ENCODE measurements around the gene GDF15.
"Not testable (repeated sequence)": the region's sequence is repeated elsewhere in the genome, so short reads cannot be mapped to it uniquely, and the experiment has no call there.

Gene GDF15

DNA sequence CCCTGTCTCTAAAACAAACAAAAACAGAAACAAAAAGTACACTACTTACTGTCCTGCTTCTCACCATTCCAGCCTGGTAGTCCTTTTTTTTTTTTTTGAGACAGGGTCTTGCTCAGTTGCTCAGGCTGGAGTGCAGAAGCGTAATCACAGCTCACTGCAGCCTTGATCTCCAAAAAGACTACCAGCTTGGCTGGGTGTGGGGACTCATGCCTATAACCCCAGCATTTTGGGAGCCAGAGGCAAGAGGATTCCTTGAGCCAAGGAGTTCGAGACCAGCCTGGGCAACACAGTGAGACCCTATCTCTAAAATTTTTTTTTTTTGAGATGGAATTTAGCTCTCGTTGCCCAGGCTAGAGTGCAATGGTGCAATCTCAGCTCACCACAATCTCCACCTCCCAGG is 5.1 kb upstream of the GDF15 start:
- no peaks in the 10 kb centered on the region for H3K36me3 Mint-ChIP-seq
- no peak for ATAC-seq
- H3K4me1 Mint-ChIP-seq = peaks cover 12% of the 10 kb centered on the region
- no peak overlapping the region for H3K27ac Mint-ChIP-seq
- peaks cover 56% of the 10 kb centered on the region for H3K27me3 Mint-ChIP-seq
- H3K9me3 Mint-ChIP-seq = no peaks in the 10 kb centered on the region
- H3K4me3 Mint-ChIP-seq = no peak overlapping the region

DNA sequence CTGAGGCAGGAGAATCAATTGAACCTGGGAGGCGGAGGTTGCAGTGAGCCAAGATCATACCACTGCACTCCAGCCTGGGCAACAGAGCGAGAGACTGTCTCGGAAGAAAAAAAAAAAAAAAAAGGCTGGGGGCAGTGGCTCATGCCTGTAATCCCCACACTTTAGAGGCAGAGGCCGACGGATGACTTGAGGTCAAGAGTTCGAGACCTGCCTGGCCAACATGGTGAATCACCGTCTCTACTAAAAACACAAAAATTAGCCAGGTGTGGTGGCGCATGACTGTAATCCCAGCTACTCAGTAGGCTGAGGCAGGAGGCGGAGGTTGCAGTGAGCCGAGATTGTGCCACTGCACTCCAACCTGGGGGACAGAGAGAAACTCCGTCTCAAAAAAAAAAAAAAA is 2.3 kb upstream of the GDF15 start:
- not testable (repeated sequence) for H3K27ac Mint-ChIP-seq, H3K9me3 Mint-ChIP-seq, ATAC-seq, H3K36me3 Mint-ChIP-seq, H3K4me3 Mint-ChIP-seq
- peaks cover 14% of the 10 kb centered on the region for H3K4me1 Mint-ChIP-seq
- peaks cover 66% of the 10 kb centered on the region for H3K27me3 Mint-ChIP-seq

DNA sequence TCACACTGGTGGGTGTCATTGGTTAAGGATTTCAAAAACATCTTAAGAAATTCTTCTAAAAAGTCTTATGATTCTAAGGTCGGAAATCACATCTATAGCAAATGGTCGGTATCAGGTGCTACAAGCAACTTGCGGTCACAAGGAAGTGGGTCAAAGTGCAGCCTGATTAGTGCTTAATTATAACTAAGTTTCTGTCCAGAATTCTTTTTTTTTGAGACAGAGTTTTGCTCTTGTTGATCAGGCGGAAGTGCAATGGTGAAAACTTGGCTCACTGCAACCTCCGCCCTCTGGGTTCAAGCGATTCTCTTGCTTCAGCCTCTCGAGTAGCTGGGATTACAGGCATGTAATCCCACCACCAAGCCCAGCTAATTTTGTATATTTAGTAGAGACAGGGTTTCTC is 1.2 kb upstream of the GDF15 start:
- ATAC-seq = no peak
- Mint-ChIP-seq H3K27me3 (peaks cover 62% of the 10 kb centered on the region), H3K27ac (no peak overlapping the region), H3K36me3 (peaks cover 2% of the 10 kb centered on the region), H3K4me3 (no peak overlapping the region), H3K9me3 (no peaks in the 10 kb centered on the region), H3K4me1 (peaks cover 15% of the 10 kb centered on the region)

DNA sequence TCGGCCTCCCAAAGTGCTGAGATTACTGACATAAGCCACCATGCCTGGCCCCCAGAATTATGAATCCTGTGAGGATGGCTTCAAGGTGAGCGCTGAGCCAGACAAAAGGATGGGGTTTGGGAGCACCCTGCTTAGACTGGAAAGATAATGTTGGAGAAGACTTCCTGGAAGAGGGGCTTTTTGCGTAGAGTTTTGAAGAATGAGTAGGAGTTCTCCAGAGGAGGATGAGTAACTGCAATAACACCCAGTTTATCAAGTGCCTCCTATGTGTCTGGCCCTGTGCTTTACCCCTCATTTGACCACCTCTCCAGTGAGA is 641 bp upstream of the GDF15 start:
- H3K27me3 Mint-ChIP-seq = peaks cover 57% of the 10 kb centered on the region
- H3K4me1 Mint-ChIP-seq = peaks cover 15% of the 10 kb centered on the region
- ATAC-seq = no peak
- peaks cover 8% of the 10 kb centered on the region for H3K36me3 Mint-ChIP-seq
- no peak overlapping the region for H3K27ac Mint-ChIP-seq
- no peaks in the 10 kb centered on the region for H3K9me3 Mint-ChIP-seq
- H3K4me3 Mint-ChIP-seq = no peak overlapping the region

DNA sequence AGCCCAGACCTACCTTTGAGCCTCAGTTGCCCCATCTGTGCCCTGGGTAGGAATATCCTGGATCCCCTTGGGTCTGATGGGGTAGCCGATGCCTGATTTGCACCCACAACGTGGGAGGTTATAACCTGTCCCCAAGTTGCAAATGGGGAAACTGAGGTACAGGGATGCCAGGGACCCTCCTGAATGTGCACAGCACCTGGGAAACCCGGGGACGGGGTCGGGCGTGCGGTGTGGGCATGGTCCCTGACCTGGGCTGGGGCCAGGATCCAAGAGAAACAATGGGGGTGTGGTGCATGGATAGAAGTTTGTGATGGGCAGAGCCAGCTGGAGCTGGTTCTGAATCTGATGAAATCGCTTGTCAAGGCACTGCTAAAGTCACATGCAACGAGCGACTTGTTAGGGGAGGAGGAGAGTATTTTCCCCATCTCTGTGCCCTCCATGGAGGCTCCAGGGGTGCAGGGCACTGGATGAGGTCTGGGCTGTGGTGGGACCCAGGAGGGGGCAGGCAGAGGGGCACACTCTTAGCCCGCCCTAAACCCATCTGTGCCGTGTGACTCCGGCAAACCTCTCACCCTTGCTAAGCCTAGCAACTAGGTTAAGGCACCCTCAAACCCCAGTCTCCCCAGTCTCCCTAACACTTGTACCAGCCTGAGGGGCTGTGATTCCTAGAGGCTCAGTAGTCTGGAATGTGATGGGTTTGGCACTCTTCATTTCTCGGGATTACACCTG is 749 bp downstream of the GDF15 start:
- no peak for ATAC-seq
- H3K9me3 Mint-ChIP-seq = peaks cover 2% of the 10 kb centered on the region
- peaks cover 50% of the 10 kb centered on the region for H3K27me3 Mint-ChIP-seq
- H3K27ac Mint-ChIP-seq = no peak overlapping the region
- H3K4me1 Mint-ChIP-seq = peaks cover 15% of the 10 kb centered on the region
- H3K4me3 Mint-ChIP-seq = no peak overlapping the region
- H3K36me3 Mint-ChIP-seq = peaks cover 14% of the 10 kb centered on the region

DNA sequence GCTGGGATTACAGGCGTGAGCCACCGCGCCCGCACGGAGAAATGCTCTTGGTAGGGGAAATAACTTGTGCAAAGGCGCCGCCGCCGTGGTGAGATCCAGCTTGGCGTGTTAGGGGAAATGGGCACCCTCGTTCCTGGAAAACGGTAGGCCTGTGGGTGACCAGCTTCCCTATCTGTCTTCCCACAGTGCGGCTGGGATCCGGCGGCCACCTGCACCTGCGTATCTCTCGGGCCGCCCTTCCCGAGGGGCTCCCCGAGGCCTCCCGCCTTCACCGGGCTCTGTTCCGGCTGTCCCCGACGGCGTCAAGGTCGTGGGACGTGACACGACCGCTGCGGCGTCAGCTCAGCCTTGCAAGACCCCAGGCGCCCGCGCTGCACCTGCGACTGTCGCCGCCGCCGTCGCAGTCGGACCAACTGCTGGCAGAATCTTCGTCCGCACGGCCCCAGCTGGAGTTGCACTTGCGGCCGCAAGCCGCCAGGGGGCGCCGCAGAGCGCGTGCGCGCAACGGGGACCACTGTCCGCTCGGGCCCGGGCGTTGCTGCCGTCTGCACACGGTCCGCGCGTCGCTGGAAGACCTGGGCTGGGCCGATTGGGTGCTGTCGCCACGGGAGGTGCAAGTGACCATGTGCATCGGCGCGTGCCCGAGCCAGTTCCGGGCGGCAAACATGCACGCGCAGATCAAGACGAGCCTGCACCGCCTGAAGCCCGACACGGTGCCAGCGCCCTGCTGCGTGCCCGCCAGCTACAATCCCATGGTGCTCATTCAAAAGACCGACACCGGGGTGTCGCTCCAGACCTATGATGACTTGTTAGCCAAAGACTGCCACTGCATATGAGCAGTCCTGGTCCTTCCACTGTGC is 2.4 kb downstream of the GDF15 start:
- Mint-ChIP-seq H3K27ac (peak overlapping the region; percentile 41), H3K4me1 (peaks cover 30% of the 10 kb centered on the region), H3K27me3 (peaks cover 34% of the 10 kb centered on the region), H3K36me3 (peaks cover 14% of the 10 kb centered on the region), H3K9me3 (peaks cover 2% of the 10 kb centered on the region), H3K4me3 (peak overlapping the region; percentile 32)
- ATAC-seq = peak; percentile 97

DNA sequence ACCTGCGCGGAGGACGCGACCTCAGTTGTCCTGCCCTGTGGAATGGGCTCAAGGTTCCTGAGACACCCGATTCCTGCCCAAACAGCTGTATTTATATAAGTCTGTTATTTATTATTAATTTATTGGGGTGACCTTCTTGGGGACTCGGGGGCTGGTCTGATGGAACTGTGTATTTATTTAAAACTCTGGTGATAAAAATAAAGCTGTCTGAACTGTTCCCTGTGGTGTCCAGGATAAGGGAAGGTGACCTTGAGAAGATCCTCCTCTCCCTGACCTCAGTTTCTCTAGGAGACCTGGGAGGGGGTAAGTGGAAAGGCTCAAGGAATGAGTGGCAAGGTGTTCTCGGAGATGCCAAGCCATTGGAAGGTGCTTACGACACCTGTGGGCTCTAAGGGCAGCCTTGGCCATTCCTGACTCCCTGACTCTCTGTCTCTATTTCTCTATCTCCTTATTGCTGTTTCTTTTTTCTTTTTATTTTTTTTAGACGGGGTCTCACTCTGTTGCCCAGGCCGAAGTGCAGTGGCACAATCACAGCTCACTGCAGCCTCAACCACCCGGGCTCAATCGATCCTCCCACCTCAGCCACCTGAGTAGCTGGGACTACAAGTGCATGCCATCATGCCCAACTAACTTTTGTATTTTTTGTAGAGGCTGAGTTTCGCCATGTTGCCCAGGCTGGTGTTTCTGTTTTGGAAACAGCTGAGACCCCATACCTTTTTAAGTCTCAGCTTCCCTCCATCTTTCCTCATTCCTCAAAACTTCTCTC is 3.2 kb downstream of the GDF15 start:
- peaks cover 27% of the 10 kb centered on the region for H3K27me3 Mint-ChIP-seq
- peak overlapping the region; percentile 58 for H3K27ac Mint-ChIP-seq
- H3K36me3 Mint-ChIP-seq = peaks cover 14% of the 10 kb centered on the region
- H3K4me1 Mint-ChIP-seq = peaks cover 37% of the 10 kb centered on the region
- H3K4me3 Mint-ChIP-seq = no peak overlapping the region
- H3K9me3 Mint-ChIP-seq = peaks cover 2% of the 10 kb centered on the region
- no peak for ATAC-seq

DNA sequence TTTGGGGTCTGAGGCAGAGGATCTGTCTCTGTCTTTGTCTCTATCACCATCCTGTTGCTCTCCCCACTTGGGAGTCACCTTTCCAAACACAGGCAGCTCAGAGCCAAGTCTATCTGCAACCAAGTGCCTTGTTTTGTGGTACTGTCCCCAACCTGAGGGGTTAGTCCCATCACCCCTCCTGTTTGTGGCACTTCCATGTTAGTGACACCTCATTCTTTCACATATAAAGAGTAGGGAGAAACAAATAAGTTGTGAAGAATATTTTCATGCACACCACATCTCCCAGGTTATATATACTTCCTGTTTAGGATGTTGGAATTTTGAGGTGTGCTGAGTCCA is 3.7 kb downstream of the GDF15 start:
- no peak overlapping the region for H3K4me3 Mint-ChIP-seq
- peaks cover 22% of the 10 kb centered on the region for H3K27me3 Mint-ChIP-seq
- peaks cover 2% of the 10 kb centered on the region for H3K9me3 Mint-ChIP-seq
- H3K36me3 Mint-ChIP-seq = peaks cover 14% of the 10 kb centered on the region
- H3K27ac Mint-ChIP-seq = peak overlapping the region; percentile 58
- peaks cover 40% of the 10 kb centered on the region for H3K4me1 Mint-ChIP-seq
- no peak for ATAC-seq

DNA sequence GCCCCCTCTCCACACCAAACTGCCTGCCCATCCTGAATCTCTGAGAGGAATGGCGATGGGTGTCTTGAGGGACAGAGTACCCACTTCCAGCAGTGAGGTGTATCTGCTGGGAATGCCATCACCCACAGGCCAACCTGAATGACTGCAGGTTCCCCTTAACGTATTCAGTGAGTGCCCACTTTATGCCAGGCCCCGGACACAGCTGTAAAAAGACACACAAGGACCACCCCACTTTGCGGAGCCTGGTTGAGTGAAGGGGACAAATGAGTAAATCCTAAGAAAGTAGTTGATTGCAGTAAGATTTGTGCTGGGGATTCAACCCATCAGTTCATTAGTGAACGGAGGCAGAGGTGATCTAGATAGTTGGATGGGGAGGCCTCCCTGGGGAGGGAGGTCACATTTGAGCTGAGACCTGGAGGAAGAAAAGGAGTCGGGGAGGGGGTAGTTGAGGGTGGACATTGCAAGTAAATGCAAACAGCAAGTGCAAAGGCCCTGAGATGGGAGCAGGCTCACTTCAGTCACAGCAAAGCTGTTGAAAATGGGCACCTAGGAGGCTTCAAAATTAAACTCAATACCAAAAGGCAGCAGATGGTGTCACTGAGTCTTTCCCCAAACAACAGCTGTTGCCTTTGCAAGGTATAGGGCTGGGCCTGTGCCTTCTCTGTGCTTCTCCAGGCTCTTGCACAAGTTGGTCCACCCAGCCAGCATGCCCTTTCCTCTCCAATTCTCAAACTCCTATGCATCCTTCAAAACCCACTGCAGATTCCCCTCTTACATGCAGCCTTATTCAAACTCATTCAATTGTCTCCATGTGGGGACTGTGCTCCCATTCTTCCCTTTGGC is 4.3 kb downstream of the GDF15 start:
- no peak for ATAC-seq
- Mint-ChIP-seq H3K27me3 (peaks cover 16% of the 10 kb centered on the region), H3K4me3 (no peak overlapping the region), H3K36me3 (peaks cover 14% of the 10 kb centered on the region), H3K4me1 (peaks cover 40% of the 10 kb centered on the region), H3K9me3 (peaks cover 2% of the 10 kb centered on the region), H3K27ac (no peak overlapping the region)

DNA sequence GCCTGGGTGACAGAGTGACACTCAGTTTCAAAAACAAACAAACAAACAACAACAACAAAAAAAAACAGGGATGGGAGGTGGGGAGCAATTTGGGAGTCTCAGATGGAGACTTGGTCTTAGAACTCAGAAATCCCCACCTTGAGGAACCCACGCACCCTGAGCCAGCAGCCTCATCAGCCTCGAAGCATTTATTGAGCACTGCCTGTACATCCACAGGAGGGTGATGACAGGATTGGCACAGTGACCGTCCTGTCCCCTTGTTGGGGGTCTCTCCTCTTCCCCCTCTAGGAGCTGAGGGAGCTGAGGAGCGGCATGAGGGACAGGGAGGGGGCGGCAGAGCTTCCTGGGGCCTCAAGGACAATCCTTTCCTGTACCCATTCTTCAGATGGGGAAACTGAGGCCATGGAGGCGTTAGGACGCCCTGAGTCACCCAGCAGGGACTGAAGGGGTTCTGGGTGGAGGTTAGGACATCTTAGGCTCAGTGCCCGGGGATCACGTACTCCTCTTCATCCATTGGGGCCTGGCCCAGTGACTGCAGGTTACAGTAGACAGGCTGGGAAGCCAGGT is 5.6 kb downstream of the GDF15 start:
- Mint-ChIP-seq H3K27ac (peak overlapping the region; percentile 22), H3K4me1 (peaks cover 41% of the 10 kb centered on the region), H3K27me3 (peaks cover 3% of the 10 kb centered on the region), H3K9me3 (peaks cover 2% of the 10 kb centered on the region), H3K36me3 (peaks cover 14% of the 10 kb centered on the region), H3K4me3 (no peak overlapping the region)
- no peak for ATAC-seq

DNA sequence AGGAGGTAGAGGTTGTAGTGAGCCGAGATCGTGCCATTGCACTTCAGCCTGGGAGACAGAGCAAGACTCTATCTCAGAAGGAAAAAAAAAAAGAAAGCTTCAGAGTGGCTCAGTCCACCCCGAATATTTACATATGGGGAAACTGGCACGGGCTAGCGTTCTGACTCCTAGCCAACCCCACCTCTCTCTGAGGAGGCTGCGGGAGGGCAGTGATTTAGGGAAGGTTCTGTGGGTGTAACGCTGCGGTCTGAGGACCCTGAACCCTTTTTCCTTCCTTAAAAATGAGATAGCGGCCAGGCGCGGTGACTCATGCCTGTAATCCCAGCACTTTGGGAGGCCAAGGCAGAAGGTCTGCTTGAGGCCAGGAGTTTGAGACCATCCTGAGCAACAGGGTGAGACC is 6.5 kb downstream of the GDF15 start:
- H3K4me1 Mint-ChIP-seq = peaks cover 47% of the 10 kb centered on the region
- peaks cover 2% of the 10 kb centered on the region for H3K27me3 Mint-ChIP-seq
- H3K9me3 Mint-ChIP-seq = peaks cover 2% of the 10 kb centered on the region
- no peak overlapping the region for H3K4me3 Mint-ChIP-seq
- H3K27ac Mint-ChIP-seq = peak overlapping the region; percentile 22
- H3K36me3 Mint-ChIP-seq = peaks cover 14% of the 10 kb centered on the region
- peak; percentile 53 for ATAC-seq

DNA sequence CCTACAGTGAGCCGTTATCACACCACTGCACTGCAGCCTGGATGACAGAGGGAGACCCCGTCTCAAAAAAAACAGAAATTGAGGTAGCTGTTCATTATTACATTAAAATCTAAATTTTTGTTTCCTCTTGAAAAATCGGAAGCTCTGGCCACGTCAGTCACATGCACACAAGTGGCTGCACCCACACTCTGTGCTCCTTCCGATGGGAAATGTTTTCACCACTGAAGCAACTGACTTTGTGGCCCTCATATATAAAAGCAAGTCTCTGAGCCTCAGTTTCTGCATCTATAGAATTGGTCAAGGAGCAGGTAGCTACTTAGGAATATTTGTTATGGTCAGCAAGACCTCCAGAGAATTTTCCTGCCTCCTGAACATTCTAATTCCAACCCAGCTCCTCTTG is 7.0 kb downstream of the GDF15 start:
- no peak for ATAC-seq
- H3K27ac Mint-ChIP-seq = no peak overlapping the region
- H3K9me3 Mint-ChIP-seq = peaks cover 2% of the 10 kb centered on the region
- peaks cover 14% of the 10 kb centered on the region for H3K36me3 Mint-ChIP-seq
- no peak overlapping the region for H3K4me3 Mint-ChIP-seq
- H3K27me3 Mint-ChIP-seq = peaks cover 8% of the 10 kb centered on the region
- H3K4me1 Mint-ChIP-seq = peaks cover 47% of the 10 kb centered on the region

DNA sequence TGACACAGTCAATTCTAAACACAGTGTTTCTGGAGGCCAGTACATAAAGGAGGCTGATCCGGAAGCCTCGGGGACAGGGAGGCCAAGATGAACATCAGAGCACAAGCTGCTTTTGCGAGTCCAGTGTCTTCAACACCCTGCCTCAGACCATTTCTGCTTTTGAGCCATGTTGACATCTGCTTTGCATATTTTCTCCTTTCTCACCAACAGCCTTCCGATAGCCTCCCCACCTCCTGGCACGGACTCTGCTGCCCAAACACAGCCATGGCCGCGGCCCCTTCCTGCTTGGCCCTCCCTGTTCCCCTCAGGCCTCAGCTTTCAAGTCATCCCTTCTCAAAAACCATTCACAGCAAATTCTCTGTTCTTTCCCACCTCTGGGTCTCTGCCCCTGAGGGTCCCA is 7.9 kb downstream of the GDF15 start:
- Mint-ChIP-seq H3K9me3 (peaks cover 2% of the 10 kb centered on the region), H3K27ac (no peak overlapping the region), H3K27me3 (peaks cover 12% of the 10 kb centered on the region), H3K4me3 (no peak overlapping the region), H3K4me1 (peaks cover 43% of the 10 kb centered on the region), H3K36me3 (peaks cover 14% of the 10 kb centered on the region)
- no peak for ATAC-seq

DNA sequence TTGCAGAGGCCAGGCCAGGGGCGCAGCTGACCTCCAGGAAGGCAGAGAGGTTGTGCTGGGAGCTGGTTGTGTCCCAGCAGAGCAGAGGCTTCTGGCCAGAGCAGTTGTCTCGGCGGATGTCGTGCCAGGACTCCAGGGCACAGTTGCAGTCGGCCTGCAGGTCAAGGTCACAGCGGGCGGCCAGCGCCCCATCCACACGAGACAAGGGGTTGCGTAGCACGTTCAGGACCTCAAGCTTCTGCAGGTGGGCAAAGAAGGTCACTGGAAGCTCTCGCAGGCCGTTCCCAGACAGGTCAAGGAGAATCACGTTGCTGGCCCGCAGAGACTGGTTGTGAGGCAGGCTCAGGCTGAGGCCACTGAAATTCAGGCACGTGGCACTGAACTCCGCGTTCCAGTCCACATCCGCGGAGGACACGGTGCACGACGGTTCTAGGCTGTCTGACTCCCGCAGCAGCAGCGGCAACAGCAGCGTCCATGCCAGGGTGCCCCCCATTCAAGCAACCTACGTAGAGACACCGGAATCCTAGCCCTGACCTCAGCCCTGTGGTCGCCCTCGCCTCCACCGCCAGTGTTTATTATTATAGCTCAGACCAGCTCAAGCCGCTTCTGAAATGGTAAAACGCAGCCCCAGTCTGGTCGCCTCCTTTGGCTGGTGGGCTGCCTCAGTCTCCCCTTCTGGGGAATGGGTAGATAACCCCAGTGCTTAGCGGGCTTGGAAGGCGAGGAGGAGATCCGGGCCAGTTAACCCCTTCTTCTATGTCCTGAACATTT is 10.7 kb downstream of the GDF15 start:
- Mint-ChIP-seq H3K36me3 (no peaks in the 10 kb centered on the region), H3K9me3 (no peaks in the 10 kb centered on the region), H3K27ac (no peak overlapping the region), H3K4me1 (peaks cover 54% of the 10 kb centered on the region), H3K27me3 (peaks cover 12% of the 10 kb centered on the region), H3K4me3 (peak overlapping the region; percentile 61)
- ATAC-seq = no peak
